ENCODE data around the gene GLT1D1. TPM values are rescaled to one million over a fixed set of nuclear protein-coding genes. Genes with fewer than 3 reads are reported as not detected.

Gene GLT1D1
- polyA plus RNA-seq, 3 donors = 40.6 to 55.6 (median 53.3) TPM

DNA sequence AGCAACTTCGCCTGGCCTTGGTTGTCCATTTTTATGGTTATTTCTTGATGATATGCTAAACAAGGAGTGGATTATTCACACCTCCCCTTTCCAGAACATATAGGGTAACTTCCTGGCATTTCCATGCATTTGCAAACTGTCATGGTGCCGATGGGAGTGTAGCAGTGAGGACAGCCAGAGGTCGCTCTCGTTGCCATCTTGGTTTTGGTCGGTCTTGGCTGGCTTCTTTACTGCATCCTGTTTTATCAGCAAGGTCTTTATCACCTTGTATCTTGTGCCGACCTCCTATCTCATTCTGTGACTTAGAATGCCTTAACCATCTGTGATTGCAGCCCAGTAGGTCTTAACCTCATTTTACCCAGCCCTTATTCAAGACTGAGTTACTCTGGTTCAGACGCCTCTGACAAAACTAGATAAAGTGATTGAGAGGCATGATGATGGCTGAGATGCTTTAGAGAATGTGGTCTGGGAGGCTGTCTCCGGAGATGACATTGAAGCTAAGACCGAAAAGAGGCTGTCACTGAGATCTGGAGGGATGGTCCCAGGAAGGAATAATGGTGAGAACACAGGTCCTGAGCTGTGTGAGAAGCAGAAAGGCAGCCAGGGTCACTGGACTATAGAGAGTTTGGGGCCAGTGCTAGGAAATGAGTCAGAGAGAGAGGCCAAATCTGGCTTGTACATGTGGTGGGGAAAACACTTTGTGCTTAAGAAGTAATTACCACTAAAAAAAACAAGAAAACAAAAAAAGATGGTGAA is 2.9 kb downstream of the GLT1D1 start:
- WGBS (ENCODE audit: insufficient coverage) = 100% methylated on average over 5 of the region's 9 CpGs
- Mint-ChIP-seq H3K27me3 (ENCODE audit: low read depth in 3 of 3) (peaks cover 1 to 5% (median 3%) of the 10 kb centered on the region in 3 donors), H3K4me1 (peaks cover 73% of the 10 kb centered on the region), H3K9me3 (peaks cover 0 to 8% (median 0%) of the 10 kb centered on the region in 7 donors), H3K36me3 (peaks cover 32 to 46% of the 10 kb centered on the region in 2 donors), H3K4me3 (peak overlapping the region; percentile 31 to 55), H3K27ac (peak overlapping the region; percentile 96 to 99 (median 99))
- H3K79me2 ChIP-seq (ENCODE audit: insufficient read depth, low read length) = peaks cover 81% of the 10 kb centered on the region
- peaks cover 55 to 56% of the 10 kb centered on the region in 2 donors for H3K4me1 ChIP-seq (ENCODE audit: control insufficient read depth in 1 of 2, insufficient read depth in 2 of 2, low read length in 2 of 2)
- H3K9me3 ChIP-seq (replicated peaks in 1 of 2; ENCODE audit: control insufficient read depth in 1 of 2, insufficient read depth in 1 of 2, low read length in 2 of 2) = no peaks in the 10 kb centered on the region
- H3K27me3 ChIP-seq (ENCODE audit: control insufficient read depth in 2 of 2, insufficient read depth in 2 of 2, low read length in 2 of 2) = no peaks in the 10 kb centered on the region
- TF ChIP-seq, protein P1, sequence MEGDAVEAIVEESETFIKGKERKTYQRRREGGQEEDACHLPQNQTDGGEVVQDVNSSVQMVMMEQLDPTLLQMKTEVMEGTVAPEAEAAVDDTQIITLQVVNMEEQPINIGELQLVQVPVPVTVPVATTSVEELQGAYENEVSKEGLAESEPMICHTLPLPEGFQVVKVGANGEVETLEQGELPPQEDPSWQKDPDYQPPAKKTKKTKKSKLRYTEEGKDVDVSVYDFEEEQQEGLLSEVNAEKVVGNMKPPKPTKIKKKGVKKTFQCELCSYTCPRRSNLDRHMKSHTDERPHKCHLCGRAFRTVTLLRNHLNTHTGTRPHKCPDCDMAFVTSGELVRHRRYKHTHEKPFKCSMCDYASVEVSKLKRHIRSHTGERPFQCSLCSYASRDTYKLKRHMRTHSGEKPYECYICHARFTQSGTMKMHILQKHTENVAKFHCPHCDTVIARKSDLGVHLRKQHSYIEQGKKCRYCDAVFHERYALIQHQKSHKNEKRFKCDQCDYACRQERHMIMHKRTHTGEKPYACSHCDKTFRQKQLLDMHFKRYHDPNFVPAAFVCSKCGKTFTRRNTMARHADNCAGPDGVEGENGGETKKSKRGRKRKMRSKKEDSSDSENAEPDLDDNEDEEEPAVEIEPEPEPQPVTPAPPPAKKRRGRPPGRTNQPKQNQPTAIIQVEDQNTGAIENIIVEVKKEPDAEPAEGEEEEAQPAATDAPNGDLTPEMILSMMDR (IDR thresholded peaks at IDR 0.05) = no peak
- H2AFZ ChIP-seq (ENCODE audit: insufficient read depth, low read depth, low read length, poor library complexity, severe bottlenecking) = no peak overlapping the region
- peak; percentile 39 to 71 (median 40) for DNase-seq
- intact Hi-C loops (cut with micrococcal nuclease) = loop anchor here in 1 of 2 donors (5.0 kb wide), 1 partner anchor 34 kb away; the partner anchor contains the start of gene SLC15A4
- peaks cover 4 to 18% of the 10 kb centered on the region in 2 donors for H3K36me3 ChIP-seq (replicated peaks in 1 of 2; ENCODE audit: control insufficient read depth in 1 of 2, insufficient read depth in 2 of 2, low read length in 2 of 2)
- H3K4me2 ChIP-seq (replicated peaks; ENCODE audit: extremely low read depth, low read length, poor library complexity, severe bottlenecking) = peak overlapping the region; percentile 40
- H4K20me1 ChIP-seq (ENCODE audit: insufficient read depth, low read length) = peaks cover 17% of the 10 kb centered on the region
- peak overlapping the region; percentile 93 to 98 for H3K27ac ChIP-seq (ENCODE audit: low read depth in 1 of 2, low read length in 2 of 2)
- peak overlapping the region; percentile 41 for H3K9ac ChIP-seq (ENCODE audit: insufficient read depth, low read length, poor library complexity, severe bottlenecking)
- H3K4me3 ChIP-seq (replicated peaks in 1 of 3; ENCODE audit: low read depth in 2 of 3, low read length in 3 of 3) = peak overlapping the region in 1 of 3 experiments; percentile 35

GRCh38 chr12:128856791-128857078 is 3.5 kb downstream of the GLT1D1 start:
- H3K27me3 Mint-ChIP-seq (ENCODE audit: low read depth in 3 of 3) = peaks cover under 1 to 3% (median 1%) of the 10 kb centered on the region in 3 donors
- Histone ChIP-seq H3K27ac (ENCODE audit: low read depth in 1 of 2, low read length in 2 of 2) (peak overlapping the region; percentile 93 to 98), H3K4me1 (ENCODE audit: control insufficient read depth in 1 of 2, insufficient read depth in 2 of 2, low read length in 2 of 2) (peaks cover 54 to 58% of the 10 kb centered on the region in 2 donors), H3K36me3 (replicated peaks in 1 of 2; ENCODE audit: control insufficient read depth in 1 of 2, insufficient read depth in 2 of 2, low read length in 2 of 2) (peaks cover 4 to 24% of the 10 kb centered on the region in 2 donors), H3K27me3 (ENCODE audit: control insufficient read depth in 2 of 2, insufficient read depth in 2 of 2, low read length in 2 of 2) (no peaks in the 10 kb centered on the region), H3K9me3 (replicated peaks in 1 of 2; ENCODE audit: control insufficient read depth in 1 of 2, insufficient read depth in 1 of 2, low read length in 2 of 2) (no peaks in the 10 kb centered on the region), H3K9ac (ENCODE audit: insufficient read depth, low read length, poor library complexity, severe bottlenecking) (peak overlapping the region; percentile 41), H3K4me3 (replicated peaks in 1 of 3; ENCODE audit: low read depth in 2 of 3, low read length in 3 of 3) (peak overlapping the region in 1 of 3 experiments; percentile 35), H3K79me2 (ENCODE audit: insufficient read depth, low read length) (peaks cover 87% of the 10 kb centered on the region), H2AFZ (ENCODE audit: insufficient read depth, low read depth, low read length, poor library complexity, severe bottlenecking) (no peak overlapping the region), H3K4me2 (replicated peaks; ENCODE audit: extremely low read depth, low read length, poor library complexity, severe bottlenecking) (peak overlapping the region; percentile 40), H4K20me1 (ENCODE audit: insufficient read depth, low read length) (peaks cover 22% of the 10 kb centered on the region)
- intact Hi-C loops (cut with micrococcal nuclease) = loop anchor here in 1 of 2 donors (5.0 kb wide), 1 partner anchor 34 kb away; the partner anchor contains the start of gene SLC15A4
- H3K27ac Mint-ChIP-seq = peak overlapping the region; percentile 96 to 99 (median 99)
- H3K4me3 Mint-ChIP-seq = peak overlapping the region in 1 of 2 donors; percentile 31
- H3K9me3 Mint-ChIP-seq = peaks cover 0 to 8% (median 1%) of the 10 kb centered on the region in 7 donors
- WGBS (ENCODE audit: insufficient coverage) = over 99% methylated on average over 5 of the region's 7 CpGs
- H3K36me3 Mint-ChIP-seq = peaks cover 37 to 51% of the 10 kb centered on the region in 2 donors
- DNase-seq = no peak
- TF ChIP-seq, protein P1 (IDR thresholded peaks at IDR 0.05) = no peak
- peaks cover 78% of the 10 kb centered on the region for H3K4me1 Mint-ChIP-seq

Measured in CD14-positive monocyte (primary cell).